A673 (cell line): ENCODE results near the gene RASD2. TPM values are rescaled to one million over a fixed set of nuclear protein-coding genes. Genes with fewer than 3 reads are reported as not detected.

Experiments
- BruUV-seq: library from RNA; stranded (reverse); fragments of 400-500 nt; replicated peaks from 2 replicates; lab custom pipeline; 2021; lab: Mats Ljungman, UMichigan
- CTCF ChIA-PET: fragments of 300-600 bp; sonication (Branson Sonifier 250); formaldehyde crosslinking; loops from one replicate; lab custom pipeline; 2022; ENCODE audit warnings: antibody characterized with exemption; lab: Charles Lee
- POLR2A ChIA-PET: fragments of 300-600 bp; sonication (Branson Sonifier 250); formaldehyde crosslinking; loops from one replicate; lab custom pipeline; 2022; ENCODE audit warnings: antibody characterized with exemption; ENCODE audit not compliant: low non-redundant PET; lab: Charles Lee
- DNase-seq: peaks from one replicate; pipeline ENCODE4 v3.0.0-alpha.2; 2015; ENCODE audit warnings: low spot score
- H3K27ac ChIP-seq: fragments of 200-600 bp; sonication (generic); 2 replicates; pipeline ENCODE4 v1.5.1; 2016; ENCODE audit warnings: mixed run types, low read depth, mild to moderate bottlenecking, mixed read lengths, antibody characterized with exemption, low read length; ENCODE audit not compliant: poor library complexity, severe bottlenecking
- H3K27me3 ChIP-seq: fragments of 200-600 bp; sonication (generic); replicated peaks from 2 replicates; pipeline ENCODE4 v1.6.1; 2017; ENCODE audit warnings: mixed run types, low read depth, mild to moderate bottlenecking, mixed read lengths, antibody characterized with exemption, low read length; ENCODE audit not compliant: insufficient read depth, poor library complexity
- H3K36me3 ChIP-seq: fragments of 200-600 bp; sonication (generic); 2 replicates; pipeline ENCODE4 v1.6.1; 2016; ENCODE audit warnings: mixed run types, mild to moderate bottlenecking, mixed read lengths, antibody characterized with exemption, low read length; ENCODE audit not compliant: insufficient read depth, poor library complexity, severe bottlenecking
- H3K4me1 ChIP-seq: fragments of 200-600 bp; sonication (generic); 2 replicates; pipeline ENCODE4 v1.6.1; 2017; ENCODE audit warnings: mixed run types, mild to moderate bottlenecking, mixed read lengths, antibody characterized with exemption, low read length; ENCODE audit not compliant: insufficient read depth, poor library complexity, severe bottlenecking
- H3K4me3 ChIP-seq: fragments of 200-600 bp; sonication (generic); 2 replicates; pipeline ENCODE4 v1.5.1; 2016; ENCODE audit warnings: low read depth, mixed run types, mild to moderate bottlenecking, mixed read lengths, low read length; ENCODE audit not compliant: poor library complexity, severe bottlenecking
- H3K9me3 ChIP-seq: fragments of 200-600 bp; sonication (generic); 2 replicates; pipeline ENCODE4 v1.6.1; 2016; ENCODE audit warnings: mixed run types, low read depth, mild to moderate bottlenecking, mixed read lengths, antibody characterized with exemption, low read length; ENCODE audit not compliant: poor library complexity, severe bottlenecking
- EZH2 ChIP-seq: fragments of 200-600 bp; sonication (generic); IDR thresholded peaks from 2 replicates; pipeline ENCODE4 v1.6.1; 2017; ENCODE audit warnings: borderline replicate concordance, low read depth, mild to moderate bottlenecking, mixed read lengths, antibody characterized with exemption, low read length; ENCODE audit not compliant: poor library complexity, severe bottlenecking
- intact Hi-C: fragments of 100-400 bp; cut with micrococcal nuclease; formaldehyde crosslinking; loops from one replicate; pipeline ENCODE4 v1.10.0; 2022; ENCODE audit not compliant: unreplicated experiment
- total RNA-seq: library from RNA; stranded (reverse); gene quantifications from 2 replicates; pipeline ENCODE4 v1.2.3, GENCODE V29; 2021
- TF ChIP-seq, protein P1 (sequence below): fragments of 300-800, 200-600 bp; sonication (generic); conservative IDR thresholded peaks from 2 replicates; pipeline ENCODE4 v1.5.1; 2017; ENCODE audit warnings: low read depth, mild to moderate bottlenecking, antibody characterized with exemption, low read length, moderate library complexity, mixed read lengths

RASD2 gene
- total RNA-seq, 1 experiment from 2014 or later: 1.3 TPM

- Histone ChIP-seq H3K9me3 (no peaks in the 10 kb centered on the region), H3K27me3 (no peaks in the 10 kb centered on the region), H3K4me1 (peaks cover 41% of the 10 kb centered on the region), H3K36me3 (no peaks in the 10 kb centered on the region), H3K4me3 (no peak overlapping the region), H3K27ac (no peak overlapping the region)
- CTCF ChIA-PET: no interaction called here
- POLR2A ChIA-PET: no interaction called here
- TF ChIP-seq, protein P1, sequence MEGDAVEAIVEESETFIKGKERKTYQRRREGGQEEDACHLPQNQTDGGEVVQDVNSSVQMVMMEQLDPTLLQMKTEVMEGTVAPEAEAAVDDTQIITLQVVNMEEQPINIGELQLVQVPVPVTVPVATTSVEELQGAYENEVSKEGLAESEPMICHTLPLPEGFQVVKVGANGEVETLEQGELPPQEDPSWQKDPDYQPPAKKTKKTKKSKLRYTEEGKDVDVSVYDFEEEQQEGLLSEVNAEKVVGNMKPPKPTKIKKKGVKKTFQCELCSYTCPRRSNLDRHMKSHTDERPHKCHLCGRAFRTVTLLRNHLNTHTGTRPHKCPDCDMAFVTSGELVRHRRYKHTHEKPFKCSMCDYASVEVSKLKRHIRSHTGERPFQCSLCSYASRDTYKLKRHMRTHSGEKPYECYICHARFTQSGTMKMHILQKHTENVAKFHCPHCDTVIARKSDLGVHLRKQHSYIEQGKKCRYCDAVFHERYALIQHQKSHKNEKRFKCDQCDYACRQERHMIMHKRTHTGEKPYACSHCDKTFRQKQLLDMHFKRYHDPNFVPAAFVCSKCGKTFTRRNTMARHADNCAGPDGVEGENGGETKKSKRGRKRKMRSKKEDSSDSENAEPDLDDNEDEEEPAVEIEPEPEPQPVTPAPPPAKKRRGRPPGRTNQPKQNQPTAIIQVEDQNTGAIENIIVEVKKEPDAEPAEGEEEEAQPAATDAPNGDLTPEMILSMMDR: 0 out of 2 replicates have a peak, but pooled peaks have one; percentile 15
- no peak for TF ChIP-seq EZH2
- intact Hi-C loops: loop anchor here (5.0 kb wide), 1 partner anchor 108 kb away; no protein-coding TSS in a partner anchor
- no peak for DNase-seq
- no TSS peak for BruUV-seq
Measured at GRCh38 chr22:35564975-35565867, 24.6 kb downstream of the RASD2 start.

DNA sequence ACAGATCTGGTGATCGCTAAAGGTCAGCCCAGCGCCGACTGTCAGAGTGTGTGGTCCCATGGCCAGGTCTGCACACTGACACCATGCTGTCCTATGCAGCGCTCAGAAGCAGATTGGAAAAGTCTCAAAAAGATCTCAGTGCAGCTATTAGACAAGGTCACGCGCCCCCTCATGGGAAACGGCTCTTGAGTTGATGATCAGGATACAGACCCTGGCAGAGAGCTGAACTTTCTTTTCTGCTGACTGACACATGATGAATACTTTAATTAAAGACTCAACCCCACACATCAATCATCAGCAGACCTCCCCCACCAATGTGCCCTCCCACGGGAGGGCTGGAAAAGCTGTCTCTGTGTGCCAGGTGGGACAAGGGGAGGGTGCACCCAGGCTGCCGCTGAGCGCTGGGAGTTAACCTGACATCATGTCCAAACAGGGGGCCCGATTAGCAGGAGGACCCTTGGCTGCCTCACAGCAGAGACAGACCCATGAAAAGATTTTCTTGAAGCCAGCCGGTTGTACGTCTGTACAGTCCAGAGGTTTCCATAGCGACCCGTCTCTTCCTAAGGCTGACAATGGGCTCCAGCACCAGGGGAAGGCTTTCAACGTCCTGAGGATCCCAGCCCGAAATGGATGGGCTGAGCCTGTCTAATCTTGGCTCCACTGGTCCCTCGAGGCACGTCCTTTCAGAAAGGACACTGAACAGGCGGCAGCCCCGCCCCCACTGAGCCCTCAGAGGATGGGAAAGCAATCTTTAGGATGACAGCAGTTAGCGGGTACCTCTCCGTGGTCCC is 26.9 kb downstream of the RASD2 start:
- Histone ChIP-seq H3K27ac (no peak overlapping the region), H3K36me3 (no peaks in the 10 kb centered on the region), H3K27me3 (no peaks in the 10 kb centered on the region), H3K4me1 (peaks cover 25% of the 10 kb centered on the region), H3K9me3 (no peaks in the 10 kb centered on the region), H3K4me3 (no peak overlapping the region)
- TF ChIP-seq, protein P1: no peak
- TF ChIP-seq EZH2: no peak
- POLR2A ChIA-PET: no interaction called here
- DNase-seq: no peak
- BruUV-seq: no TSS peak
- intact Hi-C loops: no loop called here
- CTCF ChIA-PET: no interaction called here

- TF ChIP-seq, protein P1: no peak
- TF ChIP-seq EZH2: no peak
- H3K27me3 ChIP-seq: no peaks in the 10 kb centered on the region
- ChIA-PET POLR2A (no interaction called here), CTCF (no interaction called here)
- H3K4me1 ChIP-seq: peaks cover 12% of the 10 kb centered on the region
- H3K4me3 ChIP-seq: no peak overlapping the region
- H3K36me3 ChIP-seq: no peaks in the 10 kb centered on the region
- no peaks in the 10 kb centered on the region for H3K9me3 ChIP-seq
- BruUV-seq: no TSS peak
- intact Hi-C loops: no loop called here
- no peak overlapping the region for H3K27ac ChIP-seq
- no peak for DNase-seq
Measured at GRCh38 chr22:35568751-35569739, 28.4 kb downstream of the RASD2 start.
